GM19035 (cell line): ENCODE measurements around the gene KASH5.
"Not testable (repeated sequence)": the region's sequence is repeated elsewhere in the genome, so short reads cannot be mapped to it uniquely, and the experiment has no call there.

Source experiments
- ATAC-seq: cut with Tn5 transposase; IDR thresholded peaks from one replicate; pipeline ENCODE4 v1.9.1; 2021; ENCODE audit not compliant: unreplicated experiment

Gene KASH5

GRCh38 chr19:49435670-49436069 is 47.6 kb downstream of the KASH5 start:
- ATAC-seq = no peak

GRCh38 chr19:49436381-49437017 is 48.5 kb downstream of the KASH5 start:
- ATAC-seq = no peak

GRCh38 chr19:49437231-49437630 is 49.2 kb downstream of the KASH5 start:
- ATAC-seq = no peak

- ATAC-seq = no peak
Observed at GRCh38 chr19:49438261-49438660, 50.2 kb downstream of the KASH5 start.

GRCh38 chr19:49439836-49440235 is 51.8 kb downstream of the KASH5 start:
- ATAC-seq = no peak

- ATAC-seq = no peak
Observed at GRCh38 chr19:49440439-49441209, 52.6 kb downstream of the KASH5 start.

- ATAC-seq = no peak
Observed at GRCh38 chr19:49441210-49441959, 53.3 kb downstream of the KASH5 start, which contains the start of gene SLC17A7. Gene SLC17A7, minus strand, starts transcription at chr19:49441527. Its CDS starts 148 bp downstream, at chr19:49441379.

- ATAC-seq = no peak
Observed at GRCh38 chr19:49441960-49442350, 53.9 kb downstream of the KASH5 start.

GRCh38 chr19:49442354-49442753 is 54.3 kb downstream of the KASH5 start:
- no peak for ATAC-seq

GRCh38 chr19:49442771-49443365 is 54.8 kb downstream of the KASH5 start:
- ATAC-seq = peak; percentile 19

GRCh38 chr19:49443366-49444099 is 55.5 kb downstream of the KASH5 start:
- peak; percentile 80 for ATAC-seq

GRCh38 chr19:49444100-49444700 is 56.2 kb downstream of the KASH5 start:
- ATAC-seq = not testable (repeated sequence)

- no peak for ATAC-seq
Observed at GRCh38 chr19:49445997-49446396, 57.9 kb downstream of the KASH5 start.

- no peak for ATAC-seq
Observed at GRCh38 chr19:49447485-49448431, 59.7 kb downstream of the KASH5 start.

- no peak for ATAC-seq
Observed at GRCh38 chr19:49448432-49448786, 60.4 kb downstream of the KASH5 start.

- no peak for ATAC-seq
Observed at GRCh38 chr19:49450405-49450804, 62.4 kb downstream of the KASH5 start.

- ATAC-seq = peak; percentile 57
Observed at GRCh38 chr19:49451430-49452181, 63.6 kb downstream of the KASH5 start, which contains the start of gene PIH1D1. Gene PIH1D1, minus strand, starts transcription at chr19:49451814. Its CDS starts 240 bp downstream, at chr19:49451574.

GRCh38 chr19:49453013-49453756 is 65.1 kb downstream of the KASH5 start, which contains the start of gene ALDH16A1:
Gene ALDH16A1, plus strand, starts transcription at chr19:49453225. Its CDS starts 107 bp downstream, at chr19:49453332.
- ATAC-seq = peak; percentile 85
